HG02970 (cell line): ENCODE measurements around the gene KCNK15.
"Not testable (repeated sequence)": the region's sequence is repeated elsewhere in the genome, so short reads cannot be mapped to it uniquely, and the experiment has no call there.

Experiments
- ATAC-seq: cut with Tn5 transposase; IDR thresholded peaks from one replicate; pipeline ENCODE4 v1.9.1; 2021; ENCODE audit warnings: mild to moderate bottlenecking, moderate library complexity, moderate number of reproducible peaks; ENCODE audit not compliant: unreplicated experiment, low FRiP score

Gene KCNK15

DNA sequence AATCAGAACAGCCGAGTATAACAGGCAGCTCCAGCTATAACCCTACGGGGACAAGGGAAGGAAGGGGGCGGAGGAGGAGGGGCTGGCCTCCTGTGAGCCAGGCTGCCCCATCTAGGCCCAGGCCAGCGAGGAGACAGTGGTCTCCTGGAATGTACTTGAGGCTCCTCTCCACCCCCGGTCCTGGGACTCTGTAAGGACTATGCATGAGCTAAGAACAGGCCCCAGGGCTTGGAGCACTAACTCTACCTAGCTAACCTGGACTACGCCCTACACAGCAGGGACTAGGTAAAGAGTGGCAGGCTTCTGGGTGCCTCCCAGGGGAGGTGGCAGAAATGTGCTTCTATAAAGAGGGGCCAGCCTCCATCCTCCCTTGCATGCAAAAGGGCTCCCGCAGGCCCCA lies 8.9 kb downstream of the KCNK15 start:
- no peak for ATAC-seq

DNA sequence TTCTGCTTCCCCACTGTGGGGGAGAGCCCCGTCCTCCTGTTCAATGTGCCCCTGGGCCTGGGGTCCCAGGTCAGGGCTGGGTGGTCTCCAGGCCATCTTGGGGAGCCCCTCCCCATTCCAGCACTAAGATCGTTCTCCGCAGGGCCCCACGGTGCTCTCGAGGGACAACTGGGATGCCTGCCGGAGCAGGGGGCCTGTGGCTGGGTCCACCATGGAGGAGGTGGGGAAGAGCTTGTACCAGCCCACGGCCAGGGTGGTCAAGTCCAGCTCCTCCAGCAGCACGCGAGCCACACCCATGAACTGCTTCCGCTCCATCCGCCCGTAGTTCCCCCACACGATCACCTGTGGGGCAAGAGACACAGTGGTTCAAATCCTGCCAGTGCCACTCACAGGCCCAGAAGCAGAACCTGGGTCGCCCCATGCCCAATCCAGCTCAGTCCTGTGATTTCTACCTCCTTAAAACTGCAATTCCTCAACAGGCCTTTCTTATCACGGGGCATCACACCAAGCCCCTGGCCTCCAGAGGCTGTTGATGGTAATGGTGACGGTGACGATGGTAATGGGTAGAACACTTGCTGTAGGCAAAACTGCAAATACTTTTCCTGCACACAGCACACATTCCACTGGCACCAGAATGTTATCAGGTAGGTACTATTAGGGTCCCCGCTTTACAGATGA lies 10.5 kb downstream of the KCNK15 start:
- no peak for ATAC-seq

GRCh38 chr20:44756956-44757355 lies 11.3 kb downstream of the KCNK15 start:
- no peak for ATAC-seq

- ATAC-seq = no peak
Measured at GRCh38 chr20:44758247-44759101, 12.8 kb downstream of the KCNK15 start.

DNA sequence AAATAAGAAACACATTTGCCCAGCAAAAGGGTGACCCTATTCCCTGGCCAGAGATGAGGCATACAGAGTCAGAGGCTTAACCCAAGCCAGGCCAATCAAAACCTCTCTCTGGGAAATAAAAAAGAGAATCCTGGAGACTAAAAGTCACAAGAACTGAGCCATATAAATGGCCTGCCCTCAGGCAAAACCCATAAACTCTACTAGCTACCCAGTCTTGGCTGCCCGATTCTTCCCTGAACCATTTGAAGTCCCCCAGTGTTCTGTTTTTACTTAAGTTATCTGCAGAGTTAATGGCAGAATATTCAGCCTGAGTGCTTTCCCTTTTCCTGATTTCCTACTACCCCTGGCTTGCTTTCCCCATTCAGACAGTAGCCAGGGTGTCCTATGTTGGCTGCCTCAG lies 13.9 kb downstream of the KCNK15 start:
- ATAC-seq = no peak

DNA sequence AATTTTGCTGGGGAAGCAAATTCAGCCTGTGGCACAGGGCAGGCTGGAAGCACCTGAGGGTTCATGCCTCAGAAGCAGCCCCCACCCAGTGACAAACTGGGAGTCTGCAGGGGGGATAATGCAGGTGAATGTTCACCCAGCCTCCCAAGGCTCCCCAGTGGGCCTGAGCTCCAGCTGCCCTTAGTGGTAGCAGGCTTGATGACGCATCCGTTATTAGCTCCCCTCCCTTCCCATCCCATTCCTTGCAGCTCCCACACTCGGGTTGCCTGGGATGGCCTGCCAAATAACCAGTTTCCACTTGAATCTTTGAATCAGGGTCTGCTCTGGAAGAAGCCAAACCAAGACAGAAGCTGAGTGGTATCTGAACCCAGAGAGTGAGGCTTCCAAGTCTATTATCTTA lies 15.8 kb downstream of the KCNK15 start:
- no peak for ATAC-seq

GRCh38 chr20:44762466-44763140 lies 16.9 kb downstream of the KCNK15 start:
- no peak for ATAC-seq

- ATAC-seq = not testable (repeated sequence)
Measured at GRCh38 chr20:44763798-44764197, 18.1 kb downstream of the KCNK15 start.

GRCh38 chr20:44765091-44765490 lies 19.4 kb downstream of the KCNK15 start:
- ATAC-seq = no peak

DNA sequence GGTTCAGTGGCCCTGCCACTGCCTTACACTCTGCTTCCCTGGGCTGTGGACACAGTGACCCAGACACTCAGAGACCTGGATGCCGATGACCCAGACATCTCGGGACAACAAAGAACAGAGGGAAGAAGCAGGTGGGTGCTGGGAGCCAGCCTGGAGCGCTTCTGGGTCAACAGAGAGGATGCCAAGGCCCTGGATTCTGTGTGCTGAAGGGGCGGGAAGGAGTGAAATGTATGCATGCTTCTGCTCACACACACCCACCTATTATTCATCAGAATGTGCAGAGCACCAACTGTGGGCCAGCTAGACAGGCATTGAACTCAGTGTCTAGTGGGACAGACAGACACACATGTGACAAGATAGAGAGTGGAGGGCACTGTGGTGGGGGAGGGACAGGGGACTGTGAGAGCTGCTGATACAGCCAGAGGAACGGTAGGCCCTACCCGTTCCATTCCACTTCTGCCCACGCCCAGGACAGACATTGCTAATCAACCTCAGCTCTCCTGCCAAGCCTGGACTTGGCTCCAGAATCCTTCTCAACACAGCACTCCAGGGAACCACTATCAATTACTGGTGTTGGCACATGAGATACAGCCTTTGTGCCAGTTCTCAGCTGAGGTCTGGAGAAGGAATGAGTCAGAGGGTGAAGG lies 20.2 kb downstream of the KCNK15 start:
- ATAC-seq = no peak

GRCh38 chr20:44768256-44768655 lies 22.6 kb downstream of the KCNK15 start:
- ATAC-seq = no peak

GRCh38 chr20:44768854-44769480 lies 23.3 kb downstream of the KCNK15 start:
- no peak for ATAC-seq

GRCh38 chr20:44769481-44769863 lies 23.8 kb downstream of the KCNK15 start:
- ATAC-seq = no peak

GRCh38 chr20:44770484-44771171 lies 25.0 kb downstream of the KCNK15 start:
- ATAC-seq = no peak

DNA sequence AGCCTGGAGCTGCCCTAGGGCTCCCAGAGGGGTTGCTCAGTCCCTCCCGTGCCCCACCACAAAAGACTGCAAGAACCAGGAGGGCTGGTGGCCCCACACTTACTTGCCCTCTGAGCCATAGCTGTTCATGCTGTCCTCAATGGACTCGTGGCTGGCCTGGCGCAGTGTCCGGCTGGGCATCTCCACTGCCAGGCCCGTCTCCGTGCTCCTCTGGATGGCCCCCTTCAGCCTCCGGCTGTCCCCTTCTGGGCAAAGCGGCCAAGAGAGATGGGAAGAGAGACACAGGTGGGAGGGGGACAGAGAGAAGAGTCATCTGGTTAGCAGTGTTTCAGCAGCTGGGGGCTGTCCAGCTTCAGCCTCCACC lies 25.5 kb downstream of the KCNK15 start:
- ATAC-seq = no peak

GRCh38 chr20:44772636-44773035 lies 27.0 kb downstream of the KCNK15 start:
- ATAC-seq = no peak

DNA sequence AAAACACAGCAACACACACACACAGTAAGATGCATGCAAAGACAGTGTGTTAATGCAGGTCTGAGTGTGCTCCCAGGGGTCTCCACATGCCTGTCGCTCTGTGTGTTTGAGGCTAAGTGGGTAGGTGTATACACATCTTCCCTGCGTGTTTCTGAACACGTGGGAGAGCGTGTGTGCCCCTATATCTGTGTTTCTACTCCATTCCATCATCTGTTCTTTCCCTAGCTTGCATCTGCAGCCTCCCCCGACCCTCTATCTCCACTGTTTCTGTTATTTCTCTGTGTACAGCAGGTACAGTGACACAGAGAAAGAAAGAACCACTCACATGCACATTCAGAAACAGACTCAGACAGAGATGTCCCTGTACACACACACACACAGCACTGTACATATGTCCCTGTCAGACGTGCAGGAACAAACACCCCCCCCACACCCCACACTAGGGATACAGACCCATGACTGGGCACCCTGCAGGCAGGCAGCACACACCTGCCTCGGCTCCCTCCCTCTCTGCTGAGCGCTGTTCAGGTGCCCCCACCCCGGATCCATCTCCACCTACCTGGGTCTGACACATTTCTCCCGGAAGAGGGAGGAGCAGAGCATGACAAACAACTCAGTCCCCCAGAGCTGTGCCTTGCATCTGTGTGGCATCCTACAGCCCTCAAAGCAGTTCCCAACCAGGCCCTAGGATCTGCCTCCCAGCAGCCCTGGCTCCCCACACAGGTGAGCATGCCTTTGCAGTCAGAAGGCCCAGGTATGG lies 27.6 kb downstream of the KCNK15 start:
- no peak for ATAC-seq

- no peak for ATAC-seq
Measured at GRCh38 chr20:44776980-44777379, 31.3 kb downstream of the KCNK15 start.

DNA sequence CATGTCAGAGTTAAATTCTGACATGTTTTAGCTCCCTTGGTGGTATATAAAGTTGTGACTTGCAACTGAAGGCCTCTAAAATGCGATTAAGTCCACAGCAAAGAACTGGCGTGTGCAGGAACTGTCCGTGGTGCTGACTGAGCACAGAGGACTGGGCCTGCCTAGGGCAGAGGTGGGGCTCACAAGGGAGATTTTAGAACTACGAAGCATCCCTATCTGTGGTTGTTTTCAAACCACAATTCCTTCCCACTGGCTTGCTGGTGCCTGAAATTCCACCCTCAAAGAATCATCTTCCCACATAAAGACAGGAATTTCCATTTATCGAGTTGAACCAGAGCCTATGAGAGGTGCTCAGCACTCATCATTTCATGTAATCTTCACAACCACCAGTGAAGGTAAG lies 34.6 kb downstream of the KCNK15 start:
- no peak for ATAC-seq
